Muscle of back (tissue), 11 donors: ENCODE measurements around the gene PAM16. TPM values are rescaled to one million over a fixed set of nuclear protein-coding genes. Genes with fewer than 3 reads are reported as not detected.

ENCODE experiments used
- DNase-seq, 3 donors: peaks; one replicate each; pipeline versions ENCODE4 v3.0.0 to v3.0.0-alpha.2; 2013
- polyA plus RNA-seq, 10 donors: library from polyadenylated mRNA; unstranded; fragments of 120-200 nt; gene quantifications; one replicate each; pipeline ENCODE4 v1.2.1, GENCODE V29; 2013; ENCODE audit not compliant: insufficient read length in 10 of 10

The PAM16 gene
- polyA plus RNA-seq, 10 donors, result 20.4 to 31.1 (median 22.2) TPM

GRCh38 chr16:4372578-4373355 lies 21.6 kb upstream of the PAM16 start:
- DNase-seq, result peak in 1 of 3 donors; percentile 66

- peak in 1 of 3 donors; percentile 51 for DNase-seq
Observed at GRCh38 chr16:4372001-4372577, 21.0 kb upstream of the PAM16 start.

GRCh38 chr16:4371357-4372000 lies 20.4 kb upstream of the PAM16 start, which contains the start of gene VASN:
Gene VASN (plus strand): TSS chr16:4371848. CDS start chr16:4380878, 9,030 bp downstream.
- DNase-seq, result peak; percentile 76 to 91 (median 85)

GRCh38 chr16:4370570-4371356 lies 19.6 kb upstream of the PAM16 start:
- DNase-seq, result peak in 2 of 3 donors; percentile 44 to 66

GRCh38 chr16:4370151-4370550 lies 19.0 kb upstream of the PAM16 start:
- no peak for DNase-seq

GRCh38 chr16:4369007-4369733 lies 18.0 kb upstream of the PAM16 start:
- DNase-seq, result no peak

GRCh38 chr16:4367393-4367856 lies 16.3 kb upstream of the PAM16 start:
- no peak for DNase-seq

- no peak for DNase-seq
Observed at GRCh38 chr16:4366016-4366415, 14.9 kb upstream of the PAM16 start.

- no peak for DNase-seq
Observed at GRCh38 chr16:4365615-4366014, 14.5 kb upstream of the PAM16 start.

GRCh38 chr16:4365014-4365406 lies 13.9 kb upstream of the PAM16 start:
- no peak for DNase-seq

GRCh38 chr16:4364196-4365013 lies 13.3 kb upstream of the PAM16 start:
- no peak for DNase-seq

- no peak for DNase-seq
Observed at GRCh38 chr16:4362476-4363135, 11.5 kb upstream of the PAM16 start.

- no peak for DNase-seq
Observed at GRCh38 chr16:4361944-4362311, 10.8 kb upstream of the PAM16 start.

GRCh38 chr16:4361033-4361943 lies 10.2 kb upstream of the PAM16 start:
- DNase-seq, result no peak

- DNase-seq, result no peak
Observed at GRCh38 chr16:4360538-4361021, 9.5 kb upstream of the PAM16 start.

- no peak for DNase-seq
Observed at GRCh38 chr16:4359914-4360313, 8.8 kb upstream of the PAM16 start.

GRCh38 chr16:4358831-4359561 lies 7.9 kb upstream of the PAM16 start:
- DNase-seq, result peak in 1 of 3 donors; percentile 62

- DNase-seq, result no peak
Observed at GRCh38 chr16:4358236-4358635, 7.1 kb upstream of the PAM16 start.
